AG09309 (cell line): ENCODE measurements around the gene KCNQ2.

Source experiments
- DNase-seq: peaks from one replicate; pipeline ENCODE4 v3.0.0-alpha.2; 2010; ENCODE audit warnings: low read depth
- H3K4me3 ChIP-seq: 2 replicates; pipeline ENCODE4 v1.5.1; 2011; ENCODE audit warnings: mild to moderate bottlenecking, low read depth, low read length, moderate library complexity; ENCODE audit not compliant: control insufficient read depth
- TF ChIP-seq, protein P1 (sequence below): IDR thresholded peaks from 2 replicates; pipeline ENCODE4 v1.5.1; 2011; ENCODE audit warnings: mild to moderate bottlenecking, low read depth, low read length, inconsistent platforms; ENCODE audit not compliant: insufficient read depth, control insufficient read depth; ENCODE audit errors: missing control alignments

KCNQ2 gene

DNA sequence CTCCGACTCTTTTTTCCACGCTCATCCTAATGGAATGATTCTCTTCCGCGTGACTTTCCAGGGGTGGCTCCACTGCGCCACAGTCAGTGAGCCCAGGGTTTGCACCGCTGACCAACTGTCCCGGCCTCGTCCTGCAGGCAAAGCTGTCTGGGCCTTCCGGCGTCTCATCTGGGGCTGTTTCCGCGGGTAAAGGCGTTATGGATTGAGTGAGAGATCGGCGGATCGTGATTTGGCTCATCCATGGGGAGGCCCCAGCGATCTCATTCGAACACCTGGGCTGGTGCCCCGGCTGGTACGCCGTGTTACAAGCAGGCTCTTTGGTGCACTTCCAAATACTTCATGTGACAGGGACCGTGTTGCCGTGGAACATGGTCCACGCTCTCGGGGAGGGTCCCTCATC lies 47.8 kb downstream of the KCNQ2 start:
- TF ChIP-seq, protein P1, sequence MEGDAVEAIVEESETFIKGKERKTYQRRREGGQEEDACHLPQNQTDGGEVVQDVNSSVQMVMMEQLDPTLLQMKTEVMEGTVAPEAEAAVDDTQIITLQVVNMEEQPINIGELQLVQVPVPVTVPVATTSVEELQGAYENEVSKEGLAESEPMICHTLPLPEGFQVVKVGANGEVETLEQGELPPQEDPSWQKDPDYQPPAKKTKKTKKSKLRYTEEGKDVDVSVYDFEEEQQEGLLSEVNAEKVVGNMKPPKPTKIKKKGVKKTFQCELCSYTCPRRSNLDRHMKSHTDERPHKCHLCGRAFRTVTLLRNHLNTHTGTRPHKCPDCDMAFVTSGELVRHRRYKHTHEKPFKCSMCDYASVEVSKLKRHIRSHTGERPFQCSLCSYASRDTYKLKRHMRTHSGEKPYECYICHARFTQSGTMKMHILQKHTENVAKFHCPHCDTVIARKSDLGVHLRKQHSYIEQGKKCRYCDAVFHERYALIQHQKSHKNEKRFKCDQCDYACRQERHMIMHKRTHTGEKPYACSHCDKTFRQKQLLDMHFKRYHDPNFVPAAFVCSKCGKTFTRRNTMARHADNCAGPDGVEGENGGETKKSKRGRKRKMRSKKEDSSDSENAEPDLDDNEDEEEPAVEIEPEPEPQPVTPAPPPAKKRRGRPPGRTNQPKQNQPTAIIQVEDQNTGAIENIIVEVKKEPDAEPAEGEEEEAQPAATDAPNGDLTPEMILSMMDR, result no peak
- DNase-seq, result no peak
- H3K4me3 ChIP-seq, result no peak overlapping the region

DNA sequence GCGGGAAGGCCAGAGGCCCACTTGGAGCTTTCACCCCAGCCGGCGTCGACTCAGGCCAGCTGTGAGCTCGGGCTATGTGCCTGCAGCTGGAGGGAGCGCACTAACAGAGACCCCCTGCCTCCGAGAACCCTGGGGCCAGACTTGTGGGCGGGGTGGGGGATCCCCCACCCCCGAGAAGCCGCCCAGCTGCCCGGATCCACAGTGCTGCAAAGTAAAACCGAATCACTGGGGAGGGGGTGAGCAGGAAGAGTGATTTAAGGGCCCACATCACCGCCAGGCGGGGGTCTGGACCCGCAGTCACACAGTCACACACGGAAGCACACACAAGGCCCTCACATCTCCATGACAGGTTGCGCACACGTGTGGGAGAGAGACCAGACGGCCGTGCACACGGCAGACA lies 48.7 kb downstream of the KCNQ2 start:
- DNase-seq, result no peak
- TF ChIP-seq, protein P1, result no peak
- H3K4me3 ChIP-seq, result no peak overlapping the region

DNA sequence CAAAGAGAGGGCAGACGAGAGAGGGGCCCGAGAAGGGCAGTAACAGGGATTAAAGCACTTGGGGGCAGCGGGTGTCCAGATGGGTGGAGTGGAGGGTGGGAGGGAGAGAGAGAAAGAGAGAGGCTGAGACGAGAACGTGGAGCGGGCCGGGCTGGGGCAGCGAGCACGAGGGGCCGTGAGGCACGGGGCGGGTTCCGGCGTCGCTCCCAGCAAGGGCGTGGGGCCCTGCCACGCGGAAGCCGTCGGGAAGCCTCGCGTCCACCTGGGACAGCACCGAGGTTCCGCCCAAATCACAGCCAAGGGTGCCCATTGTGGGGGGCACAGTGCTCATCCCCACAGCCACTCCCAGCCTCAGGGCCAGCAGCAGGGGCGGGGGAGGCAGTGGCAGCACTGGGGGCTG lies 49.8 kb downstream of the KCNQ2 start:
- no peak for DNase-seq
- TF ChIP-seq, protein P1, result no peak
- H3K4me3 ChIP-seq, result no peak overlapping the region

DNA sequence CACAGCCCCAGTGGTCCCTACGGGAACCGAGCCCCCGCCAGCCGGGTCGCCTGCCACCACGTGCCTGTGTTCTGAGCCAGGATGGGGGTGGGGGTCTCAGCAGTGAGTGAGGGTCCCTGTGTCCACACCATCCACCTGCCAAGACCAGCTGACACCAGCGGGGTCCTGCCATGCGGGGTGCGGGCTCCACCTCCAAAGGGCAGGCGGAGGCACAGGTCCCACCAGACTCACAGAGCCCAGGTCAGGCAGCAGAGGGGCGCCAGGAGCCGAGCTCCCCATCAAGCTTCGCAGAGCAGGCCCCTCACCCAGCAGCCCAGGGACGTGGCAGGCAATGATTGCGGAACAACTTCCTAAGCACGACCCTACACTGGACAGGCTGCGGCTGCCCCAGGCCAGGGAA lies 50.5 kb downstream of the KCNQ2 start:
- no peak overlapping the region for H3K4me3 ChIP-seq
- TF ChIP-seq, protein P1, result no peak
- DNase-seq, result no peak

DNA sequence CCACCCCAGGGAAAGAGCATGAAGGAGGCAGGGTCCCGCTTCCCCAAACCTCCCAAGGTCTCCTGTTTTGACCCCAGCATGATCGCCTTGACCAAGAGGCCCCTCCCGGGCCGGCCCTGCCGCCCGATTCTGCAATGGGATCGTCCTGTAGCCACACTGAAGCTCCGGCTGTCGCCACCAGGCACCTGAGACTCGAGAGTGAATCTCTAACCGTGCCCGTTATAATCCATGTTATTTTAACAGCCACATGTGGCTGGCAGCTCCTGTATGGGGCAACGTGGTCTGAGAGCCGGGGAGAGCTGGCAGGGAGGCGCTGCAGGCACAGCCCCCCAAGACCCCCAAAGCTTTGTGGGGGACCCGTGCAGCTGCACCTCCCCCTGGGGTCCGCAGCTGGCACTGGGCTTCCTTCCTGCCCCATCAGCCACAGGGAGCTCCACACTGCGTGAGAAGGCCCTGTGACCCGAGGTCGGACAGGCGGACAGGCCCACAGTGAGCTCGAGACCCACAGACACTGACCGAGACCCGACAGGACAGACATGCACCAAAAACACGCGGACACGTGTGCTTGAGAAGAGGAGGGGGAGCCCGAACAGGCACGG lies 51.3 kb downstream of the KCNQ2 start:
- DNase-seq, result no peak
- H3K4me3 ChIP-seq, result no peak overlapping the region
- TF ChIP-seq, protein P1, result no peak

DNA sequence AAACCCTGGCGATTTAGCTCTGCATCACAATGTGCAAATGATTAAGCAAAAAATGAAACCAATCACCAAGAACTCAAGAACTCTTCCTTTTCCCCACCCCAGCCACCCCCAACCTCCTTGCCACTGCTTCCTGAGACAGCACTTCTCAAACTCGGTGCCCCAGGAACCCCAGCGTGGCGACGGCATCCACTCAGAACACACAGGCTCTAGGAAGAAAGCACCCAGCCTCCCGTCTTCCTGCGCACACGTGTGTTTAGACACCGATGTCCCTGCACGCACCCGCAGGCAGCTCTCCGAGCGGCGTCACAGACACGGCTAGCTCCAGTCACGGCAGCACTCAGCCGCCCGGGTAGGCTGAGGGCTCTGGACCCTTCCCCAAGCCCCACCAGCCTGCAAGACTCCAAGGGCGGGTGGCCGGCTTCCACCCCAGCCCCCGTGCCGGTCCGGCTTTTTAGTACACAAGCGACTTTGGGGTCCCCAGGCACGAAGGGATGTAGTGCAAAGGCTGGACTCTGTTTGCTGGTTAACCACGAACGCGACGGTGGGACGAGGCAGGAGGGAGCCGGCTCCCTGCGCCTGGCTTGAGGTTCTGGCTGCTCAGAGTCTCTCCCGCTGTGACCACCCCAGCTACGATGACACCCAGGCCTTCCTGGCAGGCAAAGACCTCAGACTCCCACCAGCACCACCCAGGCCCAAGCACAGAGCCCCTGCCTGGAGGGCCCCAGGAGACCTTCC lies 51.9 kb downstream of the KCNQ2 start:
- H3K4me3 ChIP-seq, result no peak overlapping the region
- TF ChIP-seq, protein P1, result no peak

DNA sequence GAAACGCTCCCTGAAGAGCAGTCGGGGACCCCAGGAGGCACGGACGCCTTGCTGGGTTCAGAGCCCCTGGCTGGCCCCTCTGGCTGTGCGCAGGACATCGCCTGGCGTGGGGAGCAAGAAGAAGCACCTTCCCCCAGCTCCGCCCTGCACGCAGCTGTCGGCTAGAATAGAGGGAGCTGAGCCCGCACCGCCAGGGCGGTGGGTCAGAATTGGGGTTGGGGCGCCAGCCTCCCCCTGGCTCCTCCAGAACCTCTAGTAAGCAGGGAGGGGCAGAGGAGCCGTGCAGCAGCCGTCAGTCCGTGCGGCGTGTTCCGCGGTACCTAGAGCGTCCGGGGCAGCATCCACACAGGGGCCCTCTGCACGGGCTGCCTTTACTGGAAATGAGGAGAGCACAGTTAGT lies 53.2 kb downstream of the KCNQ2 start:
- no peak overlapping the region for H3K4me3 ChIP-seq
- no peak for DNase-seq
- TF ChIP-seq, protein P1, result no peak

More for the DNA sequence above, 51.9 kb downstream of the KCNQ2 start:
- no peak for DNase-seq
